ACC112 (cell line): Measurements from ENCODE around the gene LRRTM3.

Experiments used
- H2AFZ ChIP-seq: fragments of 200-600 bp; sonication (generic); one replicate; pipeline ENCODE4 v1.6.0; 2017; ENCODE audit warnings: antibody characterized with exemption, low read length; ENCODE audit not compliant: unreplicated experiment
- H3K27ac ChIP-seq: fragments of 200-600 bp; sonication (generic); 2 replicates; pipeline ENCODE4 v1.5.1; 2014; ENCODE audit warnings: low read depth, mild to moderate bottlenecking, antibody characterized with exemption, low read length, moderate library complexity
- H3K27me3 ChIP-seq: fragments of 200-600 bp; sonication (generic); 2 replicates; pipeline ENCODE4 v1.6.1; 2014; ENCODE audit warnings: mild to moderate bottlenecking, antibody characterized with exemption, low read length, moderate library complexity, mixed read lengths; ENCODE audit not compliant: insufficient read depth
- H3K36me3 ChIP-seq: fragments of 200-600 bp; sonication (generic); 2 replicates; pipeline ENCODE4 v1.6.1; 2016; ENCODE audit warnings: mild to moderate bottlenecking, antibody characterized with exemption, low read length, moderate library complexity, mixed read lengths; ENCODE audit not compliant: insufficient read depth
- H3K4me1 ChIP-seq: fragments of 200-600 bp; sonication (generic); one replicate; pipeline ENCODE4 v1.6.1; 2016; ENCODE audit warnings: low read length, mixed read lengths; ENCODE audit not compliant: insufficient read depth, unreplicated experiment, control insufficient read depth
- H3K4me3 ChIP-seq: fragments of 200-600 bp; sonication (generic); 2 replicates; pipeline ENCODE4 v1.5.1; 2014; ENCODE audit warnings: mild to moderate bottlenecking, low read depth, low read length
- H3K79me2 ChIP-seq: fragments of 200-600 bp; sonication (generic); one replicate; pipeline ENCODE4 v1.6.0; 2016; ENCODE audit warnings: low read length; ENCODE audit not compliant: control insufficient read depth, unreplicated experiment, insufficient read depth

The LRRTM3 gene

DNA sequence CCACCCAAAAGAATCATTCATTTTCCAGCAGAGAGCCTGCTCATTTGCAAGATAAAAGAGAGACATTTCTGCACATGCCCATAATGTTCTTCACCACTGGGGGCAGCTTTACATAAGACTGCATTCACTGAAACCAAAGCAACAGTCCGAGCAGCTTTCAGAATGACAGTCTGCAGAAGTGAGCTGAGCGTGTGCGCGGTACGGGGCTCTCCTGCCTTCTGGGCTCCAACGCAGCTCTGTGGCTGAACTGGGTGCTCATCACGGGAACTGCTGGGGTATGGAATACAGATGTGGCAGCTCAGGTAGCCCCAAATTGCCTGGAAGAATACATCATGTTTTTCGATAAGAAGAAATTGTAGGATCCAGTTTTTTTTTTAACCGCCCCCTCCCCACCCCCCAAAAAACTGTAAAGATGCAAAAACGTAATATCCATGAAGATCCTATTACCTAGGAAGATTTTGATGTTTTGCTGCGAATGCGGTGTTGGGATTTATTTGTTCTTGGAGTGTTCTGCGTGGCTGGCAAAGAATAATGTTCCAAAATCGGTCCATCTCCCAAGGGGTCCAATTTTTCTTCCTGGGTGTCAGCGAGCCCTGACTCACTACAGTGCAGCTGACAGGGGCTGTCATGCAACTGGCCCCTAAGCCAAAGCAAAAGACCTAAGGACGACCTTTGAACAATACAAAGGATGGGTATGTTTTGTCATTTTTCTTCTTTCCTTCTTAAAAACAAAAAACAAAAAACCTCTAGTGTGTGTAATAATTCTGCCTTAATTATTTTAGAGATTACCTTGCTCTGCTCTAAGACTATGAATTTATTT lies at the start of gene LRRTM3:
Gene LRRTM3 (plus strand): TSS at position 141 of the 820 bp plus-strand sequence.
- Histone ChIP-seq H3K27me3 (peaks cover 44% of the 10 kb centered on the region), H3K79me2 (no peaks in the 10 kb centered on the region), H2AFZ (no peak within 1 kb of the TSS), H3K4me1 (no peaks in the 10 kb centered on the region), H3K36me3 (no peaks in the 10 kb centered on the region), H3K27ac (no peak within 1 kb of the TSS), H3K4me3 (no peak within 1 kb of the TSS)

DNA sequence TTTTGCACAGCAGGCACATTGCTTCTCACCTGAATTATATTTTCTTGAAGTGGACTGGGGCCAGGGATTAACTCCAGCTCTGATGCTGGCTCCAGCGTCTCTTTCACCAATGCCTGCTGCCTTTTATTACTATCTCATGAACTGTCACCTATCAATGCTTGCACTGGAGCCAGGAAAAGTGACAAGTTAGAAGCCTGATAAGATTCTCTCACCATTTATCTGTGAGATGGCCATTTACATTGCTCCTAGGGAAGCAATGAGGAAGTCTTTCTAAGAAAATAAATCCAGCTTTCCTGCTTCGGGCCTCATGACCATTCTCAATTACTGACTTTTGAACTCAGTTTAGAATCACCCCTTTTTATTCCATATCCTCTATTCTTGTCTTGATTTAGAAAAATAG lies 48.5 kb upstream of the LRRTM3 start:
- no peaks in the 10 kb centered on the region for H3K79me2 ChIP-seq
- H2AFZ ChIP-seq: no peak overlapping the region
- H3K4me1 ChIP-seq: no peaks in the 10 kb centered on the region
- H3K27me3 ChIP-seq: no peaks in the 10 kb centered on the region
- no peak overlapping the region for H3K27ac ChIP-seq
- no peak overlapping the region for H3K4me3 ChIP-seq
- no peaks in the 10 kb centered on the region for H3K36me3 ChIP-seq

DNA sequence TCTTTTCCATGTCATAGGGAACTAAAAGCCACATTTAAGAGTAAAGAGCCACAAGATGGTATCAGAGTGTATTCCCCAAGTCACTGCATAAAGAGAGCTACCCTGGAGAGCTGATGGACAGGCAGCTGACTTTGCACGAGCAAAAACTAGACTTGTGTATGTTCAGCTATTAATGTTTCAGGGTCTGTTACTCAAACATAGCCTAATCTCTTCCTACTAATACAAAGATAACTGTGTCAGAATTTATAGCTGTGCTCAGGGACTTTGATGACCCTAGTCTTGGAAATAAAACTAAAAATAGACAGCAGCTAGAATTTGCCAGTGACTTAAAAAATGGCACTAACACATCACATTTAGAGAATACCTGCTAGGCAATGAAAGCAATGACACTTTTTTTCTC lies 45.5 kb upstream of the LRRTM3 start:
- Histone ChIP-seq H3K4me3 (no peak overlapping the region), H2AFZ (no peak overlapping the region), H3K27ac (no peak overlapping the region), H3K27me3 (no peaks in the 10 kb centered on the region), H3K36me3 (no peaks in the 10 kb centered on the region), H3K79me2 (no peaks in the 10 kb centered on the region), H3K4me1 (no peaks in the 10 kb centered on the region)

DNA sequence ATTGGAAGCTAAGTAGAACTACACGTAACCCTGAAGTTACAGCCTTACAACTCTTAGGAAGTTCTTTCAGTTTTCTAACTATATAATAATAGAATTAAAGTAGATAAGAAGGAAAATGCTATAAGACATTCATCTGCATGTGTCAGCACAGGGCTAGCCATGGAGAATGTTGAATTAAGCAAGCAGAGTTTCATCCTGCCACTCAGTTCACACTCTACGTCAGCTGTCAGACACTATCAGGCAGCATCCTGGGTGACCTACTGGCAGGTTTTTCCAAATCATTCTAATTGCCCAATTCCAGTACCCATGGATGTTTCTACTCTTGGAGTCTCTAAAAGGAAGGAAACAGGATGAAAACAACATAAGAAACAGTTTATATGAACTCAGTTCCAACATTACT lies 45.0 kb upstream of the LRRTM3 start:
- Histone ChIP-seq H3K4me1 (no peaks in the 10 kb centered on the region), H3K79me2 (no peaks in the 10 kb centered on the region), H2AFZ (no peak overlapping the region), H3K4me3 (no peak overlapping the region), H3K27me3 (no peaks in the 10 kb centered on the region), H3K27ac (no peak overlapping the region), H3K36me3 (no peaks in the 10 kb centered on the region)

DNA sequence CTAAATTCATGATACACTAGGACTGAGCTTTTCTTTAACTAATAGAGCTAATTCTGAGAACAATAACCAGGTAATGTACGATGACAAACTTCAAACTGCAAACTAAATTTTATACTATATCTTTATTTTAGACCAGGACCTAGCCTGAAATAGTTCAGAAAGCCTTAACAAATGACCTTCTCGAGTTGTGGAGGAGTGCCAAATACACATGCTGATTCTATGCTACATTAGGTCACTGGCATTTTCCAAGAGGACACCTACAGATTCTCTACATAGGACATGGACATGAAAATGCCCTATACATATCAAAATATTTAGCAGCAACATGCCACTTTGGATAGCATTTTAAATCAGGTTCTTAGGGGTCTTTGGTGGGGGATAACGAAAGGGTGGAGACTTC lies 44.0 kb upstream of the LRRTM3 start:
- no peak overlapping the region for H2AFZ ChIP-seq

DNA sequence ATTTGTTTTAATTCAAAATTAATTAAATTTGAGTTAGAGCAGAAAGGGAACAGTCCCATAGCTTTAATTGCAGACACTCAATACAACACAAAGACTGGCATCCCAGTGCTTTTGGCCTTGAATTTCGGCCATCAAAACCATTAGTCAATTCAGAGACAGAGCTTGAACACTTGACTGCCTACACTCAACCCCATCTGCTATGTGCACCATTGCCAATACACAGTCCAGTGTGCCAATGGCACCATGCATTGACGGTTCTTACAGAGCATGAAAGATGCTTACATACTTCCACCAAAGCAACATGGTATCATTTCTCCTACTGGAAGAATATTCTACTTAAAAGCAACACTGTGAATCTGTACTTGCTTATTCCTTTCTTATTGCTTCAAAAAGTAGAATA lies 43.6 kb upstream of the LRRTM3 start:
- H3K36me3 ChIP-seq: no peaks in the 10 kb centered on the region
- H3K4me1 ChIP-seq: no peaks in the 10 kb centered on the region
- no peak overlapping the region for H3K27ac ChIP-seq
- no peaks in the 10 kb centered on the region for H3K27me3 ChIP-seq
- H3K4me3 ChIP-seq: no peak overlapping the region
- H3K79me2 ChIP-seq: no peaks in the 10 kb centered on the region
- H2AFZ ChIP-seq: no peak overlapping the region

More for the DNA sequence above, 44.0 kb upstream of the LRRTM3 start:
- H3K4me1 ChIP-seq: no peaks in the 10 kb centered on the region
- no peak overlapping the region for H3K4me3 ChIP-seq
- H3K27me3 ChIP-seq: no peaks in the 10 kb centered on the region
- H3K36me3 ChIP-seq: no peaks in the 10 kb centered on the region
- H3K27ac ChIP-seq: no peak overlapping the region
- H3K79me2 ChIP-seq: no peaks in the 10 kb centered on the region

DNA sequence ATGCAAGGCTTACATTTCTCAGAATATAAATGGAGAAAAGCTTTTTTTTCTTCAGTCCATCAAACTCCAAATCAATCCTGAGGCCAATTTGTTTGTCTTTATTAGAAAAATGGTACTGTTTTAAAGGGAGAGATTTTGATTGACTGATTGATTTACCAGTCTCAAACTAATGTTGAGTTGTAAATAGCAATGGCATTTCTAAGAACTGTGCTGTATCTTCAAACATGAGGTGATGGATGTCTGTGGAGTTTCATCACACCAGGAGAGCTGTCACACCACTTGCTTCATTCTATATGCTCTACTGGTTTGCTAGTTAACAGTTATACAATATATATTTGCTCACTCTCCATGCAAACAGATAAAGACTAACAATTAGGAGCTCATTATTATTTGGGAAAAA lies 39.0 kb upstream of the LRRTM3 start:
- Histone ChIP-seq H3K4me3 (no peak overlapping the region), H3K36me3 (no peaks in the 10 kb centered on the region), H3K27ac (no peak overlapping the region), H3K4me1 (no peaks in the 10 kb centered on the region), H3K79me2 (no peaks in the 10 kb centered on the region), H2AFZ (no peak overlapping the region), H3K27me3 (no peaks in the 10 kb centered on the region)

DNA sequence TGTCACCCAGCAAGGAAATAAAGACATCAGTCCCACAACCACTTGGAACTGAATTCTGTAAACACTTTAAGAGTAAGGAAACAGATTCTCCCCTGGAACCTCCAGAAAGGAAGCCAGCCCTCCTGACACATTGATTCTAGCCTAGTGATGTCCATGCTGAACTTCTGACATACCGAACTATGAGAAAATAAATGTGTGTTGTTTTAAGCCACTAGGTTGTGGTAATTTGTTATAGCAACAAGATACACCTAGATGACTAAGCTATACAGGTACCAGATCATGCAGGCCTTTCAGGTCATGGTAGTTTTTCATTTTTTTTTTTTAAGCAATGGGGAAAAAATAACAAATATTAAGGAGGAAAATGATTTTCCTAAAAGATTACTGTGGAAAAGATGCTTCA lies 37.6 kb upstream of the LRRTM3 start:
- H3K27me3 ChIP-seq: no peaks in the 10 kb centered on the region
- no peaks in the 10 kb centered on the region for H3K36me3 ChIP-seq
- no peak overlapping the region for H3K4me3 ChIP-seq
- H3K4me1 ChIP-seq: no peaks in the 10 kb centered on the region
- no peak overlapping the region for H3K27ac ChIP-seq
- H2AFZ ChIP-seq: no peak overlapping the region
- H3K79me2 ChIP-seq: no peaks in the 10 kb centered on the region

DNA sequence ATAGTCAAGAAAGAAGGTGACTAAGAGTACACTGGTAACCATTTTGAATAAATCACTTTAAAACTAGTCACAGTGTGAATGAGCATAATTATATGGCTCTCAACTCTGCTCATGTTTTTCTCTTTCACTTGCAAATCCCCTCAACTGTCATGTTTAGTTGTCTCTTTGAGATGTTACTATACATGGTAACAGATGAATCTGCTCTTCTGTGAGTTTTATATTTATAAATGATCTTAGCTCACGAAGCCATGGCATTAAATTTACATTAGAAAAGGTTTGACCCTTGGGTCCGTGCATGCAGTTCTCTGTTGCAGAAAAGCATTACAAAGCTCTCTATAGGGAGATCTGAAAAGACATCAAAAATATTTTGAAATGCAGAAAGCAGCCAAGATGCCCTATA lies 33.0 kb upstream of the LRRTM3 start:
- no peaks in the 10 kb centered on the region for H3K27me3 ChIP-seq
- H3K4me3 ChIP-seq: no peak overlapping the region
- no peaks in the 10 kb centered on the region for H3K4me1 ChIP-seq
- no peaks in the 10 kb centered on the region for H3K79me2 ChIP-seq
- H3K27ac ChIP-seq: no peak overlapping the region
- no peaks in the 10 kb centered on the region for H3K36me3 ChIP-seq
- no peak overlapping the region for H2AFZ ChIP-seq

DNA sequence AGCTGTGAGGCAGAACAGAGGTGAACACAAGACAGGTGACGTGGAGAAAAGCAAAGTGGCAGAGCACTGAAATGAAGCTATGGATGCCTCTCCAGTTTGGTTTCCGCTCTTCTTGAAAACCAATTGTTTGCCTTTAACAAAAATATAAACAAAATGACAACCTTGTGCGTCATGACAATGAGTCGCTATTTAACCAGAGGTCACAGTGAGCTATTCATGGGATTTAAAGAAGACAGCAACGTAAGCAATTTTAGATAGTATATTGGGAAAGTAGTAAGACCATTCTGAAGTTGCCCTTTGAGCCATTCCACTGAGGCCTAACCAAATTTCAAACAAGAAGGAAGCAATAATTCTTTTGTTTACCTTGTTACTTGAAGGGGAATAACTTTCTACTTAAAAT lies 15.2 kb upstream of the LRRTM3 start:
- no peaks in the 10 kb centered on the region for H3K36me3 ChIP-seq
- H3K4me3 ChIP-seq: no peak overlapping the region
- no peaks in the 10 kb centered on the region for H3K4me1 ChIP-seq
- no peaks in the 10 kb centered on the region for H3K27me3 ChIP-seq
- no peaks in the 10 kb centered on the region for H3K79me2 ChIP-seq
- H2AFZ ChIP-seq: no peak overlapping the region
- H3K27ac ChIP-seq: no peak overlapping the region

DNA sequence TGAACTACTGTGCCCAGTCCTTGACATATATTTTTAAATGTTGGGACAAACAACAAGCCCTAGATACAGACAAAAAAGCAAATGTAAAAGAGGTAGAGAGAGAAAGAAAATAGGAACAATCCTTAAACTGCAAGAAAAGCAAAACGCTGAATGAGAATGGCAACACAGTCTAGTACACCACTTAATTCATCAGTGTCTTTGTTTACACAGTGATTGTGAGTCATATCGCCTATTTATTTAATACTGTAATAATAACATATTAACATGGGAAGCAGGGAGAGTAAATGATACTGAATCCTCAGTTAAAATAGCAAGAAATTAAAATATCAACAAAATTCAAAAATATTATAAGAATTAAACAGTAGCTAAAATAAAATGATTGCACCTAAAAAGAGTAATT lies 9.8 kb upstream of the LRRTM3 start:
- Histone ChIP-seq H3K27ac (no peak overlapping the region), H3K4me1 (no peaks in the 10 kb centered on the region), H3K36me3 (no peaks in the 10 kb centered on the region), H3K27me3 (no peaks in the 10 kb centered on the region), H3K4me3 (no peak overlapping the region), H2AFZ (no peak overlapping the region), H3K79me2 (no peaks in the 10 kb centered on the region)
